Measurements from ENCODE around the gene FRAT1.

DNA sequence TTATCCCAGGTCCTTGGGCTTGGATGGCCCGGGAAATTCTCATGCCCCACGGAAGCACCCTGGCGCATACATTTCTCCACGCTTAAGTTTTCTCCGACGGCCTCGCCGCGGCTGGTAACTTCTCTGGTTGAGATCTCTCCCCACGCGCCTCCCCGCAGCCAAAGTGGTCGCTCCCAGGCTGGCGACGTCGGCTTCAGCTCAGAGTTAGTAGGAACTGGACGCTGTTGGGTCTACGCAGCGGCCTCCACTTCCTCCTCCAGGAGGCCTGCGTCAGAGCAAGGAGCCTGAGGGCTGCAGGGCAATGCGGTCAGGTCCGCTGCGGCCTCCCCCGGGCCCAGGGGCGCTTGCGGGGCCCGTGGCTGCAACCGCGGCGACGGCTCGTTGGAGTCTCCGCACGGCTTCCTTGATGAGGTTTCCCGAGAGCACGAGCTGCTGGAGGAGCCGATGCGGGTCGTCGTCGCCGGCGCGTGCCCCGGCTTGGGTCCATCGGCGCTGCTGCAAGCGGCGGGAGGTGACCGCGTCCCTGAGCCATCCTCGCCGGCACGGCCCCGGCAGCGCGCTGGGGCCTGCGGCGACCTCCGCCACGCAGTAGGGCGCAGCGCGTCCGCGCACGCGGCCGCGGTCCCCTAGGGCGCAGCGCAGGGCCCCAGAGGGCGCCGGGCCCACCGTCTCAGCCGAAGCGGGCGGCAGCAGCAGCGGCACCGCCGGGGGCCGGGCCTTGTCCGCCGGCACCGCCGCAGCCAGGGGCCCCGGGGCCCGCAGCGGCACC, 14.7 kb downstream of the FRAT1 start:
- TF ChIP-seq CTCF (optimal IDR thresholded peaks at IDR 0.05 in 1 of 3, IDR thresholded peaks at IDR 0.05 in 1 of 3, conservative IDR thresholded peaks at IDR 0.05 in 1 of 3; ENCODE audit: extremely low read depth in 1 of 3, insufficient read depth in 2 of 3, low read length in 3 of 3) (no peak), EZH2 (IDR thresholded peaks at IDR 0.05; ENCODE audit: low read length) (no peak)
